GM21825 (cell line): ENCODE data around the gene SLC25A29.
"Not testable (repeated sequence)": the region's sequence is repeated elsewhere in the genome, so short reads cannot be mapped to it uniquely, and the experiment has no call there.

Source experiments
- ATAC-seq: cut with Tn5 transposase; IDR thresholded peaks from one replicate; pipeline ENCODE4 v1.9.1; 2021; ENCODE audit warnings: mild to moderate bottlenecking, moderate library complexity; ENCODE audit not compliant: unreplicated experiment

SLC25A29 gene

DNA sequence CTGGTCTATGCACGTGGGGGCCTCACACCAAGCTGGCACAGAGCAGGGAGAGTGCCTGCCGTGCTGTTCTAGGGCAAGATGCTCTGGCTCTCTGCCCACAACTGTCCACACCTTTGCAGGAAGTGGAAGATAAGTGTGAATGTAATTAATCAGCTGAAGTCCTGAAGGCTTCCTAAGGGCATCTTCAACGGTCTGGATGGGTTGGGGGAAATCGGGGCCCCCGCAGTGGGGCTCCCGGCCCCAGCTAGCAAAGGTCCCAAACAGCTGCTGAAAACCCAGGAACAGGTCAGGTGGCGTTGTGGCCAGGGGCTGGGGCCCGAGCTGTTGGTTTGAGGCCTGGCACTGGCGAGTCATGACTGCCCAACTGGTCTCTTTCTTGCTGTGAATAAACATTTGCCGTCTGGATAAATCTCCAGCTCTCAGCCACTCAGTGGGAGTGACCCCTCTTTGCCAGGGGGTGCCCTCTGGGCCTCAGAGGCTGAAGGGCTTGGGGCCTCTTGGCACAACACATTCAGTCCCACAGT is 6.7 kb upstream of the SLC25A29 start:
- ATAC-seq = no peak

DNA sequence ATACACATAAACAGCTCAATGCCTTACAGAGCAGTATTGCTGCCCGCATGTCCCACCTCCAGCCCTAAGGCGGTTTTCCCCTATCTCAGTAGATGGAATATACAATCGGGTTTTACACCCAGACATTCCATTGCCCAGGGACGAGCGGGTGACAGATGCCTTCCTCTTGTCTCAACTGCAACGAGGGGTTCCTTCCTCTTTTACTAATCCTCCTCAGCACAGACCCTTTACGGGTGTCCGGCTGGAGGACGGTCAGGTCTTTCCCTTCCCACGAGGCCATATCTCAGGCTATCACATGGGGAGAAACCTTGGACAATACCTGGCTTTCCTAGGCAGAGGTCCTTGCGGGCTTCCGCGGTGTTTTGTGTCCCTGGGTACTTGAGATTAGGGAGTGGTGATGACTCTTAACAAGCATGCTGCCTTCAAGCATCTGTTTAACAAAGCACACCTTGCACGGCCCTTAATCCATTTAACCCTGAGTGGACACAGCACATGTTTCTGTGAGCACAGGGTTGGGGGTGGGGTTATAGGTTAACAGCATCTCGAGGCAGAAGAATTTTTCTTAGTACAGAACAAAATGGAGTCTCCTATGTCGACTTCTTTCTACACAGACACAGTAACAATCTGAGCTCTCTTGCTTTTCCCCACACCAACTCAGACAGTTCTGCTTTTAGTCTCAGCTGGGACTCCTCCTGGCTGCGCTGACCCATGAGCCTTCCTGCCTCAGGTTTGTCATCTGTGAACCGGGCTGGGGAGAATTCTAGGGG is 6.0 kb upstream of the SLC25A29 start:
- ATAC-seq = not testable (repeated sequence)

DNA sequence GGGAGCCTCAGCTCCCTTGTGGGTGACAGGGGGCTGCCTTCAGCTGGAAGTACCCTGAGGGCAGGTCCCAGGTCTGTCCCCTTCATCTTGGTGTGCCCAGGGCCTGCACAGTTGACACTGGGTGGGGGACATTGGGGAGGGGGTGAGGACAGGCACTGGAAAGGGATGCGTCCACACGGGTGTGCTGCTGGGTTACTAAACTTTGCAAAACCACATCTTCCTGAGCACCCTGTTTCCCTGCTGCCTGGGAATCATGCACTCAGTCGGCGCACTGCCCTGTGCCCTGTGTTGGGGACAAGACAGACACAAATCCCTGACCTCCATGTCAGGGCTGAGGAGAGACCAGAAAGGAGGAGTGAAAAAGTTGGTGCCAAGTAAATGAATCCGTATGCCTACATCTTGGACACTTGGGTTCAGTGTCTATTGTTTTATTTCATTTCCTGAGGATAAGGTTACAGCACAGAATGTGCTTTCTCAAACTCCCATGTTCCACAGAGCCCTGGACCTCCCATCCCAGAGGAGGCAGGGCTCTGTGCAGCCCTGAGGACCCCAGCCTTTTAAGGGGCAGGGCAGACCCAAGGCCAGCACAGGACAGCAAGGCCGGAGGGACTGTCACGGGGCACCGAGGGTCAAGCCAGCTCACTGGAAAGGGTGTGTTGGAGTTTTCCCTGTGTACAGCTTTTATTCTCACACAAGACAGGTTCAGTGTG is 2.9 kb upstream of the SLC25A29 start:
- ATAC-seq = no peak

- not testable (repeated sequence) for ATAC-seq
Measured at GRCh38 chr14:100308427-100308792, 2.2 kb upstream of the SLC25A29 start.

DNA sequence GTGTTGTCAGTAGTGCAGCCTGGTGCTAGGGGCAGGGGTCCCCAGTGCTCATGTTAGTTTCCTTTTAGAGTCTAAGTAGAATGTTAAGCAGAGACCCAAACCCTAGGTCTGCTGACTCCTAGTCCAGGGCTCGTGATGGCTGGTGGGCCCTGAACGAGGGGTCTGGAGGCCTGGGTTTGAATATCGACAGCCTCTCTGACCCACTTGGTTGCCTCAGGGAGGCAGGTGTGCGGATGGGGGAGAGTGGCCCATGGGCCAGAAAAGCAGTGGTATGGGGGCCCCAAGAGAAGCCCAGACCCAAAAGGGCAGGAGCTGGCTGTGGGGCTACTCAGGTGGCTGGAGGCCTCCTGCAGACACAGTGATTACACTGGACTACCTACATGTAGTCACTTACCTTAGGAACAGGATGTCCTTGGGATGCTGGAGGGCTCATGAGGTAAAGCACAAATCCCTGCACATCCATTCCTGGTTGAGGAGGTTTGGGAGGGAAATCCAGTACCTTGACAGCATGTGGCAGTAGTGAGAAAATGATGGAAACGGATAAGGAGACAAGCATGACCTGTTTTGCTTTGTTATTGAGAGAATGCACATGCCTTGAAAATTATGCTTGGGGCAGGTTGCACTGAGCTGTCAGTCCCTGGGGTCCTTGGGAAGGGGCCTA is 1.7 kb upstream of the SLC25A29 start:
- no peak for ATAC-seq

DNA sequence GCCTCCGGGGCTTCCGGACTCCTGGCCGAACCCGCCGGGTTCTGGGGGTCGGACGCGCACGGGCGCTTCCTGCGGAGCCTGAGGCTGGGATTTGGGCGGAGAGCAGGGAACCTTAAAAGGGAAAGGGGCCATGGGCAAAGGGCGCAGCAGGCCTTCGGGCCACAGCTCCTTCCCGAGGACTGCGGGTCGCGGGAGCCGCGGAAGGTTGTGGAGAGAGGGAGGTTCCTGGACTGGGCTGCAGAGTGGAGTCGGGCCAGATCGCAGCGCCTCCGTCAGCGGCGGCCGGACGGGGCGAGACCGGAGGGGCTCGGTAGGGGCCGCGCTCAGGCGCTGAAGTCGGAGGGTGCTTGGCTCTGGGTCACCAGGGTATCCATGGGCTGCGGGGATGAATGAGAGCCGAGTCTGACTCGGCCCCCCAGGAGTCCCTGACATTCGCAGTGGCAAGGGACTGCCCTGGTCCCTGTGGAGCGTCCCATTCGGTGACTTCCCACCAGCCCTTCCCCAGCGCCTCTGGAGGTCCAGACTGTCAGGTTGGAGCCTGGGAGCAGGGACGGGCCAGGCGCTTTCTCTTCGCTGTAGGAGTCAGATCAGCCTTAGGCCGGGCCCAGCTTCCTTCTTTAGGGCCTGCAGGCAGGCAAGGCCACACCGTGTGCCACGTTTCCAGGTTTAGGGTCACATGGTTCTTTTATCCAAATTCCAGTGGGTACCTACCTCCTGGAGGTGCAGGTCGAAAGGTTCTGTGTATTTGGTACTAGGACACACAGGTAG is 938 bp upstream of the SLC25A29 start:
- peak; percentile 10 for ATAC-seq

- ATAC-seq = no peak
Measured at GRCh38 chr14:100305324-100306100, 732 bp downstream of the SLC25A29 start.

GRCh38 chr14:100304825-100305323 is 1.4 kb downstream of the SLC25A29 start:
- ATAC-seq = no peak

- ATAC-seq = no peak
Measured at GRCh38 chr14:100303925-100304324, 2.3 kb downstream of the SLC25A29 start.

GRCh38 chr14:100303179-100303578 is 3.1 kb downstream of the SLC25A29 start:
- ATAC-seq = no peak

GRCh38 chr14:100302616-100303015 is 3.6 kb downstream of the SLC25A29 start:
- no peak for ATAC-seq

DNA sequence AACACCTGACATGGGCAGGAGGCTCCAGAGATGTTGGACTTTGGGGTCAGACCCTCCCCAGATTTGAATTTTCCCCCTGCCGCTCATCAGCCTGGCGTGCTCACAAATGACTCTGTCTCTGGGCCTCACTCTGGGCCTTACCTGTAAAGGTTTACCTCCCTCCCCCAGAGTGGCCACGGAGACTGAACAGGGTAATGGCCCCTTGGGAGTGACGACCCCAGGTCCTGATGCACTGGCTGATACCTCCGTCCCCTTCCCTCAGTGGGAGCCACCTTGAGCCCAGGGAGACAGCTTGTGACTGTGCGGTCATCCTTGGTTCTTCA is 7.0 kb downstream of the SLC25A29 start:
- no peak for ATAC-seq

DNA sequence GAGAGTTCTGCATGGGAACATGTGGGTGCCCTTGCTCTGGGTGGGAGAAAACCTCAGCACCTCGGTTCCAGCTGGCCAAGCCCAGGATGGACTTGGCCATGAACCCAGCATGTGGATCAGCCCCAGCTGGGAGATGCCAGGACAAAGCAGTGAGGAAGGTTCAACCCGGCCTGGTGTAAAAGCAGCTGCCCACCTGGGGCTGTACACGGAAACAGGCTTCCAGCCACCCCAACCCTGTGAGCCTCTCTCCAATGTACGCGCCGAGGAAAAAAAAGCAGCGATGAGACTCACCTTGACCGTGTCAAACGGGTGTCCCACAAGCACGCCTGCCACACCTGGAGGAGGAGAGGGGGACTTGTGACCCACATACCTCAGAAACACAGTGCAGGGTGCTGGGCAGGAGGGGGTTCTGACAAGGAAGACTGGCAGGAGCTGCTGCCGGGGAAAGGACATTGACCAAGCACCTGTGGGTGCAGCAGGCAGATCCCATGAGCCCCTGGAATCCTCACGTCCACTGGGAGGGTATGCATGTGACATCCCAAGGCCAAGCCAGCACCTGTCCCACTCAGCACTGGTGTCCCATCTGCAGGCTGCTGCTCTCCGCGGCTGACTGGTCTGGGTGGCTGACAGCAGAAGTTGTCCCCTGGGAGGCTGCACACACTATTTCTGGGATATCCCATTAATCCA is 7.5 kb downstream of the SLC25A29 start:
- ATAC-seq = no peak

DNA sequence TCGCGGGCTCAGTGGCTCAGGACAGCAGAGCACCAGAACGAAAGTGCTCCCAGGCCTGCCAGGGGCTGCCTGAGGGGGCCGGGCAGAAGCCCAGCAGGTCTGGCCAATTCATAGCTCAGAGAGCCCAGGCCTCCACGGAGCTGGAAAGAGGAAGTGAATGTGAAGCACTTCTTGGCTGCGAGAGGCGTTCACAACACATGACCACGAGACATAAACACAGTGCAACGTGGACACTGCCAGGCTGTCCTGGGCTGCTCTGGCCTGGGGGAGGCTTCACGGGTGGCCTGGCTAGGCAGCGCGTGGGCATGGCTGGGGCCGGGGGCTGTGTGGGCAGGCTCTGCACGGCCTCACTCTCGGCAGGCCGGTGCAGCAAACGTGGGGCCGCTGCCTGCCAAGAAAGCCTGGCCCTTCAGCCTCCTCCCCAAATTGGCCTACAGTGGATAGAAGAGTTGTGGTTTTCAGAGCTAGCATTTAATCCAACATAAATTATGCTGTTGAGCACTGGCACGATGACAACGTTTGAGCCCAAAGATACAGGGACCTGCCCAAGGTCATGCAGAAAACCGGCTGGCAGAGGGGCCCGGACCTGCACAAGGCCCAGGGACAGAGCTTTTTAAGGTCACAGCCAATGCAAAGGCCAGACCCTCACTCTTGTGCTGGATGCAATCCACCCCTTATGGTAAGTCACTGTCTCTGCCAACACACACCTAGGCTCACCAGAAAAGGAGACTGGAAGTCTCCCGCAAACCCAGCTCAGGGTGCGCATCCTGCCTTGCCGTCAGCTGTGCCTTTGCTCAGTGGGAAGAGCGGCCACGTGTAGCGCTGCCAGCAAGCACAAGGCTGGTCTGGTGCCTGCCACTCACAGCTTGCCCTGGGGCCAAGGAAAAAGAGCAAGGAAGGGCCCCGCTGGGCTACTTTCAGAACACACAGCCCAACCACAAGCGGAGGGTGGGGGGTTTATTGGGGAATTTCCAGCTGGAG is 8.6 kb downstream of the SLC25A29 start:
- peak; percentile 84 for ATAC-seq

DNA sequence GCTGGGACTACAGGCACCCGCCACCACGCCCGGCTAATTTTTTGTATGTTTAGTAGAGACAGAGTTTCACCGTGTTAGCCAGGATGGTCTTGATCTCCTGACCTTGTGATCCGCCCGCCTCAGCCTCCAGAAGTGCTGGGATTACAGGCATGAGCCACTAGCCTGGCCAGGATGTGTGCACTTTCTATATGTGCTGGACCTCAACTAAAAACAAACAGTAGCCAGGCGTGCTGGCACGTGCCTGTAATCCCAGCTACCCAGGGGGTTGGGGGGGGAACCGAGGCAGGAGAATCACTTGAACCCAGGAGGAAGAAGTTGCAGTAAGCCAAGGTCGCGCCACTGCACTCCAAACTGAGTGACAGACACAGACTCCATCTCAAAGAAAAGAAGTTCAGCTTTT is 9.5 kb downstream of the SLC25A29 start:
- ATAC-seq = not testable (repeated sequence)

GRCh38 chr14:100296106-100296651 is 10.1 kb downstream of the SLC25A29 start:
- ATAC-seq = no peak

DNA sequence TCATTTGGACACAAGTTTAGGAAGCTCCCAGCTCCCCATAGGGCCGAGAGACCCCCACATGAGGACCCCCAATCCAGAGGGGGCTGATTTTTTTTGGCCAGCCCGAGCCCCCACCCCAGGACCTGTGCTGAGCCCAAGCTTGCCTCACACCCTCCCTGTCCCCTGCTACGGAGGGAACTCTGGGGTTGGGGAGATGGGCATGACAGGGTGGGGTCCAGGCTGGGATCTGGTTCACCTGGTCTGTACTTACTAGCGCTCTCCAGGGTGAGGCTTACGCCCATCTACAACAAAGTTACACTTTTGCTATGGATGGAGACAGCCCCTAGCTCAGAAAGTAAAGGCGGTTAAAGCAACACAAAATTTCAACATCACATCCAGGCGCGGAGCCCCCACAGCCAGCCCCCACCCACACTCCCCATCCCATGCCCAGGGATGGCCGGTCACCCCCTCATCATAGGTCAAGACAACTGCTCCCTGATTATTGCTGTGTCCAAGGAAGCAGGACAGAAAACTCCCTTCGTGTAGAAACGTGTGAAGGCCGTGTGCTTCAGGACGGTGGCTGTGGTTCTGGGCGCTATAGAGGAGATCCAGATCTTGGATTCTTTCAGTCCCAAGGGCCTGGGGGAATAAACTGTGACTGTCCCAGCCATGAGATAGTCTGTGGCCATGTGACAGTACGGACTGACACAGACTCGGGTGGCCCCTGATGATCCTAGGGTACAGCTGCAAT is 10.7 kb downstream of the SLC25A29 start:
- ATAC-seq = no peak
